ENCODE data around the gene ARID4B. TPM values are rescaled to one million over a fixed set of nuclear protein-coding genes. Genes with fewer than 3 reads are reported as not detected.
"Not testable (repeated sequence)": the region's sequence is repeated elsewhere in the genome, so short reads cannot be mapped to it uniquely, and the experiment has no call there.

ARID4B gene
- total RNA-seq, 1 experiment from 2014 or later, result 34.5 TPM

- no peak for DNase-seq (ENCODE audit: low spot score)
These were observed 31.2 kb downstream of the ARID4B start for GRCh38 chr1:235296729-235297128.

GRCh38 chr1:235295902-235296350 lies 32.1 kb downstream of the ARID4B start:
- DNase-seq (ENCODE audit: low spot score), result peak; percentile 62

GRCh38 chr1:235293322-235293942 lies 34.5 kb downstream of the ARID4B start:
- DNase-seq (ENCODE audit: low spot score), result no peak

DNA sequence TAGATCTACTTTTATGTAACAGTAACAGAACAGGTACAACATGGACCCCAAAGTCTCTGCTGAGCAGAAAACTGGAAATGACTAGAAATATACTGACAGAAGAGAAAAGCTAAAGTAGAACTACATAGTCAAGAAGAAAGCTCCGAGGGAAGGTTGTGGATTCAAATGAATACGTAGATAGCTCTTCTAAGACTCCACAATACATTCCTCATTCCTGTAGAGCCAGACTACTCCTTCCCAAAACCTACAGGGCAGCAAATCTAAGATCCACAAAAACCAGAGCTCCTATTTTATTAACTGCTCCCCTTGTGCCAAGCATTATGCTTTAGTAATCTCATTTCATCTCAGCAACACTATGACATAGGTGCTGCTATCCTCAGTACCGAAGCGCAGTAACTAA lies 35.2 kb downstream of the ARID4B start:
- DNase-seq (ENCODE audit: low spot score), result no peak

GRCh38 chr1:235291599-235292091 lies 36.3 kb downstream of the ARID4B start:
- no peak for DNase-seq (ENCODE audit: low spot score)

- DNase-seq (ENCODE audit: low spot score), result no peak
These were observed 37.1 kb downstream of the ARID4B start for GRCh38 chr1:235290740-235291502.

DNA sequence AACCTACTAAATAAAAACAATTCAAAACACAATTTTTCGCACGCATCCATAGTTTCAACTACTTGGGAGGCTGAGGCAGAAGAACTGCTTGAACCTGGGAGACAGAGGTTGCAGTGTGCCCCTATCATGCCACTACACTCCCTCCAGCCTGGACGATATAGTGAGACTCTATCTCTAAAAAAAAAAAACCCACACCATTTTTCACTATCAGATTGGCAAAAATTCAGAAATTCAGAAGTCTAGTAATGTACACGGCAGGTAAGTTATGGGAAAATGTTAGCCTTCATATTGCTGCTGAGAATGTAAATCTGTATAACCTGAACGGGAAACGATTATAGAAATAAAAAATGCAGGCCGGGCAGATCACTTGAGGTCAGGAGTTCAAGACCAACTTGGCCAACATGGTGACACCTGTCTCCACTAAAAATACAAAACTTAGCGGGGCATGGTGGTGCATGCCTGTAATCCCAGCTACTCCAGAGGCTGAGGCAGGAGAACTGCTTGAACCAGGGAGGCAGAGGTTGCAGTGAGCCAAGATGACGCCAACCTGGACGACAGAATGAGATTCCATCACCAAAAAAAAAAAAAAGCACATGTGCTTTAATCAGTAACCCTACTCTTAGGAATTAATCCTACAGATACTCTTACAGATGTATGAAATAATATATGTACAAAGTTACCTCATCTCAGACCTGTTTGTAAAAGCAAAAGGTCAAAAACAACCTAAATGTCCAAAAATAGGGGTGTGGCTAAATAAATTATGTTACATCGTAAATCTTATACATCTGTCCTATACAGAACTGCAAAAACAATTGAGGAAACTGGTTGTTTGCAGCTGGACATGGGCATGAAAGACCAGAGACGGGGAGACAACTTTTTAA lies 37.9 kb downstream of the ARID4B start:
- no peak for DNase-seq (ENCODE audit: low spot score)

- DNase-seq (ENCODE audit: low spot score), result no peak
These were observed 40.6 kb downstream of the ARID4B start for GRCh38 chr1:235287208-235287882.

DNA sequence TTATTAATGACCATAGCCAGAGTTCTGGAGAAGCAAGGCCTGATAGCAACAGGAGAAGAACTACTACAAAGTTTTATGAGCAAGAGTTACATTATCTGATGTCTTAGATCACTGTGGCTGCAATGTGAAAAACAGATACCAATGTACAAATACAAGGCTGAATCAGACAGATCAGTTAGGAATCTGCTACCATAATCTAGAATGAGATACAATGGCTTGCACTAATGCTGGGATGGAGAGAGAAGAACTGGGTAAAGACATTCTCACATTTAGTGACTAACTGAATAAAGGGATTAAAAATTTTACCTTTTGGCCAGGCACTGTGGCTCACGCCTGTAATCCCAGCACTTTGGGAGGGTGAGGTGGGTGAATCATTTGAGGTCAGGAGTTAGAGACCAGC lies 41.3 kb downstream of the ARID4B start:
- no peak for DNase-seq (ENCODE audit: low spot score)

DNA sequence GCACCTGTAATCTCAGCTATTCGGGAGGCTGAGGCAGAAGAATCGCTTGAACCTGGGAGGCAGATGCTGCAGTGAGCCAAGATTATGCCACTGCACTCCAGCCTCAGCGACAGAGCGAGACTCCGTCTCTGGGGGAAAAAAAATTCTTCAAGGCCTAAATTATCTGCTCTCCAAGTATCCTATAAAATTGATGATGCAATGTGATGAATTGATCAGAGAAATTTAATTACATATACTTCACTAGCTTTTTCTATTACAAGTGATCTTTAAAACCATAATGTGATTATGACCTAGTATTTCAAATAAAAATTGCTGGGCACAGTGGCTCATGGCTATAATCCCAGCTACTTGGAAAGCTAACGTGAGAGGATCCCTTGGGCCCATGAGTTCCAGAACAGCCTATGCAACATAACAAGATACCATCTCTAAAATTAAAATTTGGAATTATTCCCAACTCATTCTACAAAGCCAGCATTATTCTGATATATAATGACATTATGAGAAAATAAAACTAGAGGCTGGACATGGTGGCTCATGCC lies 43.7 kb downstream of the ARID4B start:
- DNase-seq (ENCODE audit: low spot score), result no peak

GRCh38 chr1:235283636-235284035 lies 44.3 kb downstream of the ARID4B start:
- DNase-seq (ENCODE audit: low spot score), result not testable (repeated sequence)

DNA sequence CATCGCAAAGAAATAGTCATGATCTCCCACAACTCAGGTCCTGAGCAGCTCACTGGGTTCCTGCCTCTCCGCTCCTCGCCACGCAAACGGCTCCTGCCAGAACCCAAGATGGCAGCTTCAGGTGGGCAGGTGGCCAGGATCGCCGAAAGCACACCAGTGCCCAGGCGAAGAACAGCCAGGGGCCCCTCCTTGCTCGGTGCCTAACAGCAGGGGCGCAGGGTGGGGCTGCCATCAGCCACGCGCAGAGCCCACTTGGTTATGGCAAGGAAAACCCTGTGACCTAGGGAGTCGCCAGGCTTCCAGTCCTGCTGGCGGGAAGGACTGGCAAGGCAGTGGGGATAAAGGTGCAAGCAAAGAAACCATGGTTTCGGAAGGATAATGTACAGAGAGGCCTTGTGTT lies 47.5 kb downstream of the ARID4B start:
- no peak for DNase-seq (ENCODE audit: low spot score)

- DNase-seq (ENCODE audit: low spot score), result no peak
These were observed 48.3 kb downstream of the ARID4B start for GRCh38 chr1:235279694-235280093.

DNA sequence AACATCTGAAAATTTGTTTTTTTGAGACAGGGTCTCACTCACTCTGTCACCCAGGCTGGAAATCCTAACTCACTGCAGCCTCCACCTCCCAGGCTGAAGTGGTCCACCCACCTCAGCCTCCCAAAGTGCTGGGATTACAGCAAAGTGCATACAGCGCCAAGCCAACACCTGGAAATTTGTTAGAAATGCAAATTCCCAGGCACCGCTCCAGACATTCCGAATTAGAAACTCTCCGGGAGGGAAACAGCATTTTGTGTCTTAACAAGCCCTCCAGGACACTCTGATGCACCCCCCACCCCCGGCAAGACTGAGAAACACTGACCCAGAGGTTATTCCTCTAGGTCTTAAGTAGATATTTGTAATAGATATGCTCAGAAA lies 49.1 kb downstream of the ARID4B start:
- DNase-seq (ENCODE audit: low spot score), result no peak

GRCh38 chr1:235278233-235278914 lies 49.6 kb downstream of the ARID4B start:
- DNase-seq (ENCODE audit: low spot score), result no peak

DNA sequence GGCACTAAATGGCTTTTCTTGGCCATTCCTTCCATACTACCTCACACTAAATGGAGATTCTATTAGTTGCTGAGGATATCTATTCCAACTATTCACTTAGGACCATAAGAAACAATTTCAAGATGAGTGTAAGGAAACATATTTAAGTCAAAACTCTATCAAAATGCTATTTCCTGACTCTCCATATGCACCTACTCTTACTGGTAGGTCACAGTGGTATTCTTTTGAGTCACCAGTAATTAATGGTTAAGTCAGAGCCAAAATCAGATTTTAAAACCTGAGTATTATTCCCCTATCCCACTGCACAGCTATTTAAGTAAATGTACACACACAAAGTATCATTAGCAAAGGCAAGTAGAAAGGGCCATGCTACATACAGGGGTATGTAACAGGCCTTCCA lies 50.3 kb downstream of the ARID4B start:
- no peak for DNase-seq (ENCODE audit: low spot score)

DNA sequence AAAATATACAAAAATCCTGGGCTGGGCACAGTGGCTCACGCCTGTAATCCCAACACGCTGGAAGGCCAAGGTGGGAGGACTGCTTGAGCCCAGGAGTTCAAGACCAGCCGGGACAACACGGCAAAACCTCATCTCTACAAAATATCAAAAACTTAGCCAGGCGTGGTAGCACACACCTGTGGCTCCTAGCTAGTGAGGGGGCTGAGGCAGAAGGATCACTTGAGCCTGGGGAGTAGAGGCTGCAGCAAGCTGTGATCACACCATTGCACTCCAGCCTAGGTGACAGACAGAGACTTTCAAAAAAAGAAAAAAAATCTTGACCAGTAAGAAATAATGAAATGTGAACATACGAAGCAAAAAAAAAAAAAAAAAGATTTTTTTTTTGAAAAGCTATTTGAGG lies 52.1 kb downstream of the ARID4B start:
- no peak for DNase-seq (ENCODE audit: low spot score)

- DNase-seq (ENCODE audit: low spot score), result no peak
These were observed 52.8 kb downstream of the ARID4B start for GRCh38 chr1:235275223-235275622.

DNA sequence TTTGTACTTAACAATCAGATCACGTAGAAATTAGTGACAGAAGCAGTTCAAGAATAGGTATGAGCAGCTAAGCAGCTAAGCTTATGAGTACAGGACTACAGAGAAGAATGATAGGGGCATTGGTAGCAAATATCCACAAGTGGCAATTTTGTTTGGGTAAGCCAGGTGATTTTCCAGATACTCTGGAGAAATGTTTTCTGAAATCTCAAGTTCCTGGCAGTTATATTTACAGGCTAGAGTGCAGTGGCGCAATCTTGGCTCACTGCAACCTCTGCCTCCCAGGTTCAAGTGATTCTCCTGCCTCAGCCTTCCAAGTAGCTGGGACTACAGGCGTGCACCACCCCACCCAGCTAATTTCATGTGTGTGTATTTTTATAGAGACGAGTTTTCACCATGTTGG lies 55.1 kb downstream of the ARID4B start:
- no peak for DNase-seq (ENCODE audit: low spot score)

DNA sequence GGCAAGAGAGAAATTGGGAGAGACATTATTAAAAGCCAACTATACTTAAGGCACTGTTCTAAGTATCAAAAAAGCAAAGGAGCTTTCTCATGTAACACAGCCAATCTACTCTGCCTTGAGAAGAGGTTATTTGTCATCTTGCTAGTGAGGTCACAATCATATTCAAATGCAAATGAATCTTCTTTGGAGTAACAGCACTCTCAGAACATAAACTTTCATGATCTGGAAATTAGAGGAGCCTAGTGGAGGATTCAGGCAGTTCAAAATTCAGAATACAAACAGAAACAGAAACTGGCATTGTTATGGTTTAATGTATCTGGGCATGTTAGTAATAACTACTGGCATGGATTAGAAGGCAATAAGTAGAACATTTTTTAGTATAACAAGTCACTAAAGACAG lies 57.4 kb downstream of the ARID4B start:
- no peak for DNase-seq (ENCODE audit: low spot score)

GRCh38 chr1:235269990-235270389 lies 58.0 kb downstream of the ARID4B start:
- DNase-seq (ENCODE audit: low spot score), result not testable (repeated sequence)

Measured in HT-29 (cell line).